Gastrocnemius medialis (tissue), 4 donors: ENCODE measurements around the gene REST. TPM values are rescaled to one million over a fixed set of nuclear protein-coding genes. Genes with fewer than 3 reads are reported as not detected.
"Not testable (repeated sequence)": the region's sequence is repeated elsewhere in the genome, so short reads cannot be mapped to it uniquely, and the experiment has no call there.

Source experiments
- ATAC-seq, 2 donors: fragments of 150-250 bp; one replicate each; pipeline ENCODE4 v1.9.1; 2016
- DNase-seq, 2 donors: peaks; one replicate each; pipeline ENCODE4 v3.0.0-alpha.2; 2019
- H3K27ac ChIP-seq, 4 donors: fragments of 200-600 bp; sonication (generic); 1 replicate in 1 of 4; 2 replicates in 3 of 4; pipeline ENCODE4 v1.5.1; 2016 to 2018; ENCODE audit warnings: mild to moderate bottlenecking in 2 of 4, moderate library complexity in 1 of 4
- H3K27me3 ChIP-seq, 3 donors: fragments of 200-600 bp; sonication (generic) in 2 of 3; 1 replicate in 1 of 3; 2 replicates in 2 of 3; pipeline versions ENCODE4 v1.5.1 to v1.6.0; 2016 to 2019; ENCODE audit warnings: mild to moderate bottlenecking in 1 of 3, moderate library complexity in 1 of 3
- H3K36me3 ChIP-seq, 2 donors: fragments of 200-600 bp; sonication (generic) in 1 of 2; one replicate each; pipeline ENCODE4 v1.5.1; 2017 to 2018
- H3K4me1 ChIP-seq, 2 donors: fragments of 200-600 bp; sonication (generic) in 1 of 2; one replicate each; pipeline ENCODE4 v1.5.1; 2016 to 2017; ENCODE audit warnings: mild to moderate bottlenecking in 2 of 2
- H3K4me3 ChIP-seq, 4 donors: fragments of 200-600 bp; sonication (generic) in 3 of 4; 1 replicate in 1 of 4; 2 replicates in 3 of 4; pipeline ENCODE4 v1.5.1; 2016 to 2019; ENCODE audit warnings: mild to moderate bottlenecking in 2 of 4
- H3K9me3 ChIP-seq, 3 donors: fragments of 200-600 bp; sonication (generic) in 2 of 3; 1 replicate in 1 of 3; 2 replicates in 2 of 3; pipeline ENCODE4 v1.5.1; 2016 to 2019
- CTCF ChIP-seq, 5 experiments: fragments of 450-650 bp in 3 of 5; fragments of 200-600 bp in 2 of 5; sonication (generic) in 2 of 5; IDR thresholded peaks in 4 of 5; conservative IDR thresholded peaks in 1 of 5; 1 replicate in 4 of 5; 2 replicates in 1 of 5; pipeline ENCODE4 v1.5.1; 2016 to 2019; ENCODE audit warnings: antibody characterized with exemption in 5 of 5, mild to moderate bottlenecking in 3 of 5, moderate library complexity in 3 of 5
- POLR2A ChIP-seq, 2 donors: fragments of 450-650 bp; IDR thresholded peaks; one replicate each; pipeline ENCODE4 v1.6.1; 2017; ENCODE audit warnings: antibody characterized with exemption in 2 of 2, mild to moderate bottlenecking in 2 of 2, moderate library complexity in 2 of 2
- in situ Hi-C, 4 donors: fragments of 200-750 bp; cut with MboI; loops; one replicate each; pipeline versions ENCODE4 v1.15.0 to v1.8.0; 2017; ENCODE audit warnings: low sequenced_read_pairs in 4 of 4
- intact Hi-C: fragments of 100-400 bp; cut with DNase I; formaldehyde crosslinking; loops from one replicate; pipeline ENCODE4 v1.15.1; 2023; ENCODE audit warnings: low total_unique reads
- total RNA-seq, 4 donors: library from RNA; depleted of rRNA; stranded (reverse); fragments of >200 nt; gene quantifications; one replicate each; pipeline versions ENCODE4 v1.1.0 to v1.2.3, GENCODE V29; 2016

The REST gene
- total RNA-seq, 4 donors from 2014 or later: 17.9 to 22.6 (median 20.0) TPM

DNA sequence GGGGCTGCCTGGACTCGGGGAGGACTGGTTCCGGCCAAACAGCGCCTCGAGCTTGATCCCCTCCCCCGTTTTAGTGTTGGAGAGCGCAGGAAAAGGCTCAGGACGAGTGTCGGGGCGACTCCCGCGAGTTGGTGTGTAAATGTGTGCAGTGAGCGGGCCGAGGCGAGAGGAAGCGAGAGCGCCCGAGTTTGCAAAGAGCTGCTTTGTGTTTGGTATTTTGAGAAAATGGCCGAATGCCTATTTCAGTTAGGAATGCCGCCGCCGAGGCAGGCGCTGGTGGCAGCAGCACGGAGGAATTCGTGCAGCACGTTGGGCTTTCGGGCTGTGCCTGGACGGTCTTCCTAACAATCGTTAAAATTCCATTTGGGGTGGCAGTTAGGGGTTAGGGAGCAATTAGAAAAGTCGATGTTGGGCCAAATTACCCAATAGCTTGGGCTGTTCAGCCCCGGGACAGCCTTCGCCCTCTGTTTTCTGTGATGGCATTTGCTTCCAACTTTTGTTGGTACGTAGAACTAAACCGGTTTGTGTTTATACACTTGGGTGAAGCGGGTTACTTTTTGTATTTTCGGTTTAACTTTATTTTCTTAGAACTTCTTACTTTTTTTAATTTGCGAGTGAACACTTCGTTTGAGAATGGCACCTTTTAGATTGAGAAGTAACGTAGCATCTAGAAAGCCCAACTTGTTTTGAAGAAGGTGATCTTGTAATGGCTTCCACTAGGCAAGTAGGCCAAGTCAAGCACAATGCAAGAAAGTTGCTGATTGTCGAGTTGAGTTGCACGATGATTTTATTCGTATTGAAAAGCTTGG lies 1.6 kb downstream of the REST start:
- in situ Hi-C loops (loop anchor here in 3 of 4 donors (5.0 to 10.0 kb wide), 3 partner anchors 66 to 76 kb away; partner anchors contain the start of genes NOA1 (in 2 of the 3) and POLR2B (in 2 of the 3)), intact Hi-C loops (loop anchor here (5.0 kb wide), 2 partner anchors 48 to 472 kb away; partner anchors contain the start of genes PAICS and PPAT)
- peak overlapping the region; percentile 61 to 98 (median 90) for H3K4me3 ChIP-seq
- DNase-seq (peak; percentile 6 to 32), ATAC-seq (peak; percentile 9 to 13)
- no peak for TF ChIP-seq POLR2A (IDR thresholded peaks at IDR 0.05)
- no peak for TF ChIP-seq CTCF (IDR thresholded peaks at IDR 0.05 in 4 of 5, conservative IDR thresholded peaks at IDR 0.05 in 1 of 5)
- peaks cover 12 to 16% of the 10 kb centered on the region in 2 donors for H3K4me1 ChIP-seq
- no peaks in the 10 kb centered on the region for H3K27me3 ChIP-seq
- no peaks in the 10 kb centered on the region for H3K36me3 ChIP-seq
- H3K9me3 ChIP-seq: no peaks in the 10 kb centered on the region
- peak overlapping the region; percentile 85 to 94 (median 89) for H3K27ac ChIP-seq

DNA sequence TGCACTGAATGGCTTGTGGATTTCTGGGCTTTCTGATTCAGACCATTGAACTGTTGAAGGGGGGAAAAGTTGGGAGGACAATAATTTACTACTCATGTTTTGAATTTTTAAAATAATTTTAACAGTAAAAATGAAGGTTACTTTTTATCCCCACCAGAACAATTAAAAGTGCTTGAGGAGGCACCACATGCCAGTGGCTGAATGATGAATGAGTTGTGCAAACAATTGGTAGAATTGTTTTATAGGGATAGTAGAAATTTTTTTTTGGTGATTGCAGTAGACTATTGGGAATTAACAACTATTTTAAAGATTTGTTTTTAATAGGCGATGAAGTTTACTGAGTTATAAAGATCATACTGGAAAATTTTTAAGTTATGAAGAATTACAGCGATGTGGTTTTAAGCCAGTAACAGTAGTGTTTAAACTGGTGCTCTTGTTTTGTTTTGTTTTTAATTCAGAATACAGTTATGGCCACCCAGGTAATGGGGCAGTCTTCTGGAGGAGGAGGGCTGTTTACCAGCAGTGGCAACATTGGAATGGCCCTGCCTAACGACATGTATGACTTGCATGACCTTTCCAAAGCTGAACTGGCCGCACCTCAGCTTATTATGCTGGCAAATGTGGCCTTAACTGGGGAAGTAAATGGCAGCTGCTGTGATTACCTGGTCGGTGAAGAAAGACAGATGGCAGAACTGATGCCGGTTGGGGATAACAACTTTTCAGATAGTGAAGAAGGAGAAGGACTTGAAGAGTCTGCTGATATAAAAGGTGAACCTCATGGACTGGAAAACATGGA lies 2.7 kb downstream of the REST start:
- no peak overlapping the region for H3K27ac ChIP-seq
- peaks cover 12 to 16% of the 10 kb centered on the region in 2 donors for H3K4me1 ChIP-seq

DNA sequence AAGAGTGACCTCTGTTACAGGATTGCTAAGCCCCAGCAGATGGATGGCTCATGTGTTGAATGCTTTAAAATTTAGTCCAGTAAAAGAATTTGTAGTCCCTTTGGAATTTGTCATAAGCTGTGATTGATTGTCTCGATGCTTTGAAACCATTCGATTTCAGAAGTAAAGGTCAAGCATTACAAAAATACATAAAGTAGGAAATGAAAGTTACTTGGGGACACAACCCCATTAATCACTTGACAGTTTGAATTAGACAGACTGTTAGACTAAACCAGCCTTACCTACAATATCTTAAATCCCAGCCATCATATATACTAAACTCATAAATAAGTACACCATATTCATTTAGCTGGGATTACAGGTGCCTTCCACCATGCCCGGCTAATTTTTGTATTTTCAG lies 6.6 kb downstream of the REST start:
- TF ChIP-seq POLR2A (IDR thresholded peaks at IDR 0.05) (no peak), CTCF (IDR thresholded peaks at IDR 0.05 in 4 of 5, conservative IDR thresholded peaks at IDR 0.05 in 1 of 5) (no peak)
- Histone ChIP-seq H3K9me3 (no peaks in the 10 kb centered on the region), H3K4me1 (peaks cover 12 to 16% of the 10 kb centered on the region in 2 donors), H3K36me3 (no peaks in the 10 kb centered on the region), H3K27me3 (no peaks in the 10 kb centered on the region), H3K27ac (no peak overlapping the region), H3K4me3 (no peak overlapping the region)
- intact Hi-C loops: no loop called here
- in situ Hi-C loops: no loop called here
- ATAC-seq (no peak), DNase-seq (no peak)

More for the DNA sequence above, 2.7 kb downstream of the REST start:
- in situ Hi-C loops: no loop called here
- intact Hi-C loops: no loop called here
- no peak for ATAC-seq
- no peak for TF ChIP-seq POLR2A (IDR thresholded peaks at IDR 0.05)
- no peak for TF ChIP-seq CTCF (IDR thresholded peaks at IDR 0.05 in 4 of 5, conservative IDR thresholded peaks at IDR 0.05 in 1 of 5)
- no peak for DNase-seq
- no peaks in the 10 kb centered on the region for H3K36me3 ChIP-seq
- H3K4me3 ChIP-seq: peak overlapping the region in 1 of 4 donors; percentile 61
- H3K27me3 ChIP-seq: no peaks in the 10 kb centered on the region
- H3K9me3 ChIP-seq: no peaks in the 10 kb centered on the region

DNA sequence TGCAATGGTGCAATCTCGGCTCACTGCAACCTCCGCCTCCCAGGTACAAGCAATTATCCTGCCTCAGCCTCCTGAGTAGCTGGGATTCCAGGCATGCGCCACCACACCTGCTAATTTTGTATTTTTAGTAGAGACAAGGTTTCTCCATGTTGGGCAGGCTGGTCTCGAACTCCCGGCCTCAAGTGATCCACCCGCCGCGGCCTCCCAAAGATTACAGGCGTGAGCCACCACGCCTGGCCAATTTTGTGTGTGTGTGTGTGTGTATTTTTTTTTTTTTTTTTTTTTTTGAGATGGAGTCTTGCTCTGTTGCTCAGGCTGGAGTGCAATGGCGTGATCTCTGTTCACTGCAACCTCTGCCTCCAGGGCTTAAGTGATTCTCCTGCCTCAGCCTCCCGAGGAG lies 7.3 kb downstream of the REST start:
- intact Hi-C loops, H3K36me3 ChIP-seq, in situ Hi-C loops: not testable (repeated sequence)

DNA sequence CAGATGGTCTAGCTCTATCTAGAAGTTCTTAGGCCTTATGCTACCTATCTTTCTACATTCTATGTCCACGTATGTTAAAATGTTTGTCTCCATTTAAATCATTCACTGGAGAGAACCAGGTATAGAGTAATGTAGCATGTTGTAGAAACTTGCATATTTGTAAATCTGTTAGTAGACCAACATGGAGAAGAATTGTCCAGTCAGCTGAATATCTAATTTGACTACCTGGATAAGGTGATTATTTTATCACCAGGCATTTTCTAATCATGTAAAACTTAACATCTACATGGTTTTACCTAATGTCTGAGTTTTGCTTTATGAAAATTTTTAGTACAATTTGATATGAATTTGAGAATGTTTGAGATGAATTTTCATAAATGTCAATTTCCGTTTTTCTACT lies 19.5 kb downstream of the REST start:
- H3K27me3 ChIP-seq: no peaks in the 10 kb centered on the region
- H3K9me3 ChIP-seq: no peaks in the 10 kb centered on the region
- H3K4me1 ChIP-seq: no peaks in the 10 kb centered on the region
- TF ChIP-seq CTCF (IDR thresholded peaks at IDR 0.05 in 4 of 5, conservative IDR thresholded peaks at IDR 0.05 in 1 of 5) (no peak), POLR2A (IDR thresholded peaks at IDR 0.05) (no peak)
- ATAC-seq (no peak), DNase-seq (no peak)
- H3K36me3 ChIP-seq: peaks cover 0 to 25% of the 10 kb centered on the region in 2 donors
- intact Hi-C loops: no loop called here
- no peak overlapping the region for H3K4me3 ChIP-seq
- in situ Hi-C loops: no loop called here
- no peak overlapping the region for H3K27ac ChIP-seq

More for the DNA sequence above, 7.3 kb downstream of the REST start:
- not testable (repeated sequence) for H3K27ac ChIP-seq, ATAC-seq, H3K27me3 ChIP-seq, H3K4me3 ChIP-seq, DNase-seq, H3K9me3 ChIP-seq
- H3K4me1 ChIP-seq: peaks cover 8 to 12% of the 10 kb centered on the region in 2 donors
